ENCODE results near the gene ISOC1. TPM values are rescaled to one million over a fixed set of nuclear protein-coding genes. Genes with fewer than 3 reads are reported as not detected.

Gene ISOC1
- total and polyA plus RNA-seq, 2 of the 13 experiments (the other 11 are each of a cell fraction or from before 2014, with no cell fraction given): 25.7 to 51.3 TPM

GRCh38 chr5:129094924-129095899 lies 663 bp downstream of the ISOC1 start (continued):
- TF ChIP-seq, protein P1, sequence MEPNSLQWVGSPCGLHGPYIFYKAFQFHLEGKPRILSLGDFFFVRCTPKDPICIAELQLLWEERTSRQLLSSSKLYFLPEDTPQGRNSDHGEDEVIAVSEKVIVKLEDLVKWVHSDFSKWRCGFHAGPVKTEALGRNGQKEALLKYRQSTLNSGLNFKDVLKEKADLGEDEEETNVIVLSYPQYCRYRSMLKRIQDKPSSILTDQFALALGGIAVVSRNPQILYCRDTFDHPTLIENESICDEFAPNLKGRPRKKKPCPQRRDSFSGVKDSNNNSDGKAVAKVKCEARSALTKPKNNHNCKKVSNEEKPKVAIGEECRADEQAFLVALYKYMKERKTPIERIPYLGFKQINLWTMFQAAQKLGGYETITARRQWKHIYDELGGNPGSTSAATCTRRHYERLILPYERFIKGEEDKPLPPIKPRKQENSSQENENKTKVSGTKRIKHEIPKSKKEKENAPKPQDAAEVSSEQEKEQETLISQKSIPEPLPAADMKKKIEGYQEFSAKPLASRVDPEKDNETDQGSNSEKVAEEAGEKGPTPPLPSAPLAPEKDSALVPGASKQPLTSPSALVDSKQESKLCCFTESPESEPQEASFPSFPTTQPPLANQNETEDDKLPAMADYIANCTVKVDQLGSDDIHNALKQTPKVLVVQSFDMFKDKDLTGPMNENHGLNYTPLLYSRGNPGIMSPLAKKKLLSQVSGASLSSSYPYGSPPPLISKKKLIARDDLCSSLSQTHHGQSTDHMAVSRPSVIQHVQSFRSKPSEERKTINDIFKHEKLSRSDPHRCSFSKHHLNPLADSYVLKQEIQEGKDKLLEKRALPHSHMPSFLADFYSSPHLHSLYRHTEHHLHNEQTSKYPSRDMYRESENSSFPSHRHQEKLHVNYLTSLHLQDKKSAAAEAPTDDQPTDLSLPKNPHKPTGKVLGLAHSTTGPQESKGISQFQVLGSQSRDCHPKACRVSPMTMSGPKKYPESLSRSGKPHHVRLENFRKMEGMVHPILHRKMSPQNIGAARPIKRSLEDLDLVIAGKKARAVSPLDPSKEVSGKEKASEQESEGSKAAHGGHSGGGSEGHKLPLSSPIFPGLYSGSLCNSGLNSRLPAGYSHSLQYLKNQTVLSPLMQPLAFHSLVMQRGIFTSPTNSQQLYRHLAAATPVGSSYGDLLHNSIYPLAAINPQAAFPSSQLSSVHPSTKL (CRISPR knock-in tag; IDR thresholded peaks at IDR 0.05): peak; percentile 88; the same call in 1 of the 2 replicates
- TF ChIP-seq PHB2 (IDR thresholded peaks at IDR 0.05; ENCODE audit: partially characterized antibody) (no peak), ZHX2 (IDR thresholded peaks at IDR 0.05; ENCODE audit: low read depth) (peak; percentile 50; the same call in 1 of the 2 replicates), ZHX2 (CRISPR knock-in tag; IDR thresholded peaks at IDR 0.05; ENCODE audit: borderline replicate concordance) (no peak), IRF2 (CRISPR knock-in tag; IDR thresholded peaks at IDR 0.05) (peak; percentile 74; the same call in 1 of the 2 replicates), GLI4 (CRISPR knock-in tag; IDR thresholded peaks at IDR 0.05; ENCODE audit: borderline replicate concordance) (peak; percentile 85; the same call in 1 of the 2 replicates), ZNF12 (CRISPR knock-in tag; IDR thresholded peaks at IDR 0.05) (0 out of 2 replicates have a peak, but pooled peaks have one; percentile 32), ZNF530 (CRISPR knock-in tag; IDR thresholded peaks at IDR 0.05; ENCODE audit: low read depth) (no peak), MIER3 (CRISPR knock-in tag; IDR thresholded peaks at IDR 0.05; ENCODE audit: borderline replicate concordance) (peak; percentile 88; the same call in 1 of the 2 replicates), ZNF775 (CRISPR knock-in tag; IDR thresholded peaks at IDR 0.05; ENCODE audit: borderline replicate concordance) (no peak), CBFB (CRISPR knock-in tag; IDR thresholded peaks at IDR 0.05) (peak; percentile 74; the same call in 1 of the 2 replicates), ZNF746 (CRISPR knock-in tag; IDR thresholded peaks at IDR 0.05) (peak; percentile 92), ZNF317 (CRISPR knock-in tag; IDR thresholded peaks at IDR 0.05) (peak; percentile 90; the same call in 1 of the 2 replicates), KLF15 (CRISPR knock-in tag; IDR thresholded peaks at IDR 0.05; ENCODE audit: borderline replicate concordance) (peak; percentile 84; the same call in 1 of the 2 replicates), KDM1A (CRISPR knock-in tag; IDR thresholded peaks at IDR 0.05) (peak; percentile 57; the same call in 1 of the 2 replicates), TRIM24 (CRISPR knock-in tag; IDR thresholded peaks at IDR 0.05) (peak; percentile 81; the same call in 1 of the 2 replicates)
- TF ChIP-seq, protein P2, sequence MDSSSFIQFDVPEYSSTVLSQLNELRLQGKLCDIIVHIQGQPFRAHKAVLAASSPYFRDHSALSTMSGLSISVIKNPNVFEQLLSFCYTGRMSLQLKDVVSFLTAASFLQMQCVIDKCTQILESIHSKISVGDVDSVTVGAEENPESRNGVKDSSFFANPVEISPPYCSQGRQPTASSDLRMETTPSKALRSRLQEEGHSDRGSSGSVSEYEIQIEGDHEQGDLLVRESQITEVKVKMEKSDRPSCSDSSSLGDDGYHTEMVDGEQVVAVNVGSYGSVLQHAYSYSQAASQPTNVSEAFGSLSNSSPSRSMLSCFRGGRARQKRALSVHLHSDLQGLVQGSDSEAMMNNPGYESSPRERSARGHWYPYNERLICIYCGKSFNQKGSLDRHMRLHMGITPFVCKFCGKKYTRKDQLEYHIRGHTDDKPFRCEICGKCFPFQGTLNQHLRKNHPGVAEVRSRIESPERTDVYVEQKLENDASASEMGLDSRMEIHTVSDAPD (CRISPR knock-in tag; IDR thresholded peaks at IDR 0.05): no peak
